ENCODE measurements around the gene MFF.

GRCh38 chr2:227390468-227391256 is 65.6 kb downstream of the MFF start:
- TF ChIP-seq CTCF (conservative IDR thresholded peaks at IDR 0.05; ENCODE audit: low read depth, low read length) (no peak), POLR2A (IDR thresholded peaks at IDR 0.05; ENCODE audit: low read depth, low read length) (no peak)
